Hematopoietic multipotent progenitor cell (in vitro differentiated cells): Measurements from ENCODE around the gene RAB40B. TPM values are rescaled to one million over a fixed set of nuclear protein-coding genes. Genes with fewer than 3 reads are reported as not detected.

Source experiments
- DNase-seq, 3 donors: peaks; one replicate each; pipeline ENCODE4 v3.0.0-alpha.2; 2011 to 2015; ENCODE audit warnings: low read depth in 2 of 3, low spot score in 2 of 3
- total RNA-seq: library from RNA; depleted of rRNA; stranded (reverse); fragments of >200 nt; gene quantifications from one replicate; pipeline ENCODE4 v1.2.3, GENCODE V29; 2012

RAB40B gene
- total RNA-seq, 1 donor: 17.2 TPM

- DNase-seq: no peak
These were observed 3.9 kb downstream of the RAB40B start for GRCh38 chr17:82694647-82695046.

GRCh38 chr17:82693168-82693867 lies 5.2 kb downstream of the RAB40B start:
- DNase-seq: no peak

- no peak for DNase-seq
These were observed 6.2 kb downstream of the RAB40B start for GRCh38 chr17:82692268-82692667.

- no peak for DNase-seq
These were observed 6.8 kb downstream of the RAB40B start for GRCh38 chr17:82691714-82692113.

- DNase-seq: no peak
These were observed 7.6 kb downstream of the RAB40B start for GRCh38 chr17:82690786-82691489.

- no peak for DNase-seq
These were observed 9.4 kb downstream of the RAB40B start for GRCh38 chr17:82689077-82689476.

GRCh38 chr17:82687871-82688270 lies 10.6 kb downstream of the RAB40B start:
- no peak for DNase-seq

GRCh38 chr17:82687375-82687861 lies 11.1 kb downstream of the RAB40B start:
- no peak for DNase-seq

GRCh38 chr17:82686366-82687324 lies 11.9 kb downstream of the RAB40B start:
- no peak for DNase-seq

GRCh38 chr17:82685291-82685690 lies 13.2 kb downstream of the RAB40B start:
- no peak for DNase-seq

- no peak for DNase-seq
These were observed 14.2 kb downstream of the RAB40B start for GRCh38 chr17:82684228-82684841.

GRCh38 chr17:82683534-82683933 lies 15.0 kb downstream of the RAB40B start:
- DNase-seq: no peak

- DNase-seq: no peak
These were observed 17.0 kb downstream of the RAB40B start for GRCh38 chr17:82681547-82681946.

GRCh38 chr17:82679586-82680465 lies 18.7 kb downstream of the RAB40B start:
- no peak for DNase-seq

- DNase-seq: no peak
These were observed 20.1 kb downstream of the RAB40B start for GRCh38 chr17:82678265-82678891.

GRCh38 chr17:82677353-82677925 lies 21.1 kb downstream of the RAB40B start:
- no peak for DNase-seq

GRCh38 chr17:82675476-82676245 lies 22.8 kb downstream of the RAB40B start:
- DNase-seq: no peak
